IPS DF 6.9 (cell line): Measurements from ENCODE around the gene TACC2.

Source experiments
- DNase-seq: peaks from one replicate; pipeline ENCODE4 v3.0.0-alpha.2; 2013; ENCODE audit warnings: low read depth, low spot score
- H3K27ac ChIP-seq: one replicate; pipeline ENCODE4 v1.5.1; 2013; ENCODE audit warnings: low read length, control low read depth
- H3K27me3 ChIP-seq: 2 replicates; pipeline ENCODE4 v1.6.1; 2013; ENCODE audit warnings: mild to moderate bottlenecking, low read length; ENCODE audit not compliant: control insufficient read depth, insufficient read depth
- H3K36me3 ChIP-seq: 2 replicates; pipeline ENCODE4 v1.6.1; 2013; ENCODE audit warnings: low read length; ENCODE audit not compliant: control insufficient read depth, insufficient read depth
- H3K4me1 ChIP-seq: 2 replicates; pipeline ENCODE4 v1.6.1; 2013; ENCODE audit warnings: low read length; ENCODE audit not compliant: control insufficient read depth, insufficient read depth
- H3K4me3 ChIP-seq: 2 replicates; pipeline ENCODE4 v1.5.1; 2013; ENCODE audit warnings: mild to moderate bottlenecking, low read length
- H3K9me3 ChIP-seq: 2 replicates; pipeline ENCODE4 v1.6.1; 2013; ENCODE audit warnings: low read length, inconsistent platforms; ENCODE audit not compliant: control insufficient read depth, insufficient read depth
- WGBS: extraction: QIAGEN DNeasy Blood & Tissue Kit; methylation state at CpG from one replicate; pipeline ENCODE4 v1.1.7; 2013; ENCODE audit warnings: mixed read lengths, missing lambda C conversion rate; ENCODE audit not compliant: insufficient read length, insufficient coverage; 5-methylcytosine and 5-hydroxymethylcytosine counted together

TACC2 gene

GRCh38 chr10:122303271-122304053 lies 314.5 kb downstream of the TACC2 start:
- Histone ChIP-seq H3K27ac (no peak overlapping the region), H3K4me1 (peaks cover 2% of the 10 kb centered on the region; the same call in 1 of the 2 replicates), H3K4me3 (no peak overlapping the region), H3K9me3 (no peaks in the 10 kb centered on the region), H3K27me3 (no peaks in the 10 kb centered on the region), H3K36me3 (no peaks in the 10 kb centered on the region)
- DNase-seq, result no peak
- no CpG with 5 or more reads among the region's 9 CpGs for WGBS
